ENCODE measurements around the gene CD2BP2.
"Not testable (repeated sequence)": the region's sequence is repeated elsewhere in the genome, so short reads cannot be mapped to it uniquely, and the experiment has no call there.

Gene CD2BP2

DNA sequence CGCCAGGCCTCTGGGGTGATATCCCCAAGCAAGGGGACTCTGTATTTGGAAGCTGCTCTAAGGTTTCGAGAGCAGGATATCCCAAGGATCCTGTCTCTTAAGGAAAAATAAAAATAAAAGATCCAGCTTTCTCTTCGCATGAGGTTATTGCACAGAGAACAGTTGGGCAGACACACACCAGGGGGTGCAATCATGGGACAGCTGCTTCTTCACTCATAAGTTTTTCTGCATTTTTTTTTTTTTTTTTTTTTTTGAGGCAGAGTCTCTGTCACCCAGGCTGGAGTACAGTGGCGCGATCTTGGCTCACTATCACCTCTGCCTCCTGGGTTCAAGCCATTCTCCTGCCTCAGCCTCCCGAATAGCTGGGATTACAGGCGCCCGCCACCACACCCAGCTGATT, 13.1 kb downstream of the CD2BP2 start:
- DNase-seq, result not testable (repeated sequence)

DNA sequence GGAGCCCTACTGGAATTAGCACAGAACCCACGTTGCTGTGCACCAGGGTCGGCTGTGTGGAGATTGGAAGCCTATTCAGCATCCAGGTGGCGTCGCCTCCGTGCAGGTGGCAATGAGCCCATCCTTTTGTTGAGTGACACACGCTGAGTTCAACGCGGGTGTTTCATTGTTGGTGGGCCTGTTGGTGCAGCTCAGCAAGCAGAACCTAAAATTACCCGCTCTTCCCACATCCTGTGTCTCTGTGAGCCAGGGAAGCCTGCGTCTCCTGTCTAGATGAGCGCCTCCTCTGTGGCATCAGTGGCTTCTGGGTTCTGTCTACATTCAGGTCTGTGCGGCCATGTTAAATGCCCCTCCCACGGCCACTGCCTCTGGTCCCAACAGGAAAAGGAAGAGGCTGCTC, 14.5 kb downstream of the CD2BP2 start:
- DNase-seq, result peak; percentile 26

DNA sequence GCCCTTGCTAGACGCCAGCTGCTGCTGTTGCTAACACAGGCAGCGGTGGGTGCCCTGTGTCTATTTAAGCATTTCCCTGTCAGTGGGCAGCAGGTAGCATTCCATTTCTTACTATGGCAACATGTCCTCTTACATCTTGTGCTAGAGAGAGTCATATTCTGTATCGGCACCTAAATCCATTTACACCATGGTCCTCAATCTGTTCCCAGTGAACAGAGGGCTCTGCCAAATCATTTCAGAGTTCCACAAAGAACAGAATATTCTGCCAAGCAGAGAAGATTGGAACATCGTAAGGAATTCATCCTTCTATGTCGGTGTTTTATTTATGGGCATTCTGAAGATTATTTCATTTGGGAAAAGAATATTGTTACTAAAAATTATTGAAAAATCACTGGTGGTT, 16.4 kb downstream of the CD2BP2 start:
- not testable (repeated sequence) for DNase-seq

DNA sequence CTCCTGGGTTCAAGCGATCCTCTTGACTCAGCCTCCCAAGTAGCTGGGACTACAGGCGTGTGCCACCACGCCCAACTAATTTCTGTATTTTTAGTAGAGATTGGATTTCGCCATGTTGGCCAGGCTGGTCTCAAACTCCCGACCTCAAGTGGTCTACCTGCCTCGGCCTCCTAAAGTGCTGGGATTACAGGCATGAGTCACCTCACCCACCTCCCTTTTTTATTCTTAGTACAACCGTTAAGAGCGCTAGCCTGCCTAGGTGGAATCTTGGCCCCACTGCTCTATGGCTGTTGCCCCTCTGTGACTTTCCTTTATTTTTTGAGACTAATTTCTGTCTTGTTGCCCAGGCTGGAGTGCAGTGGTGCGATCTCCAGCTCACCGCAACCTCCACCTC, 17.1 kb downstream of the CD2BP2 start:
- not testable (repeated sequence) for DNase-seq

DNA sequence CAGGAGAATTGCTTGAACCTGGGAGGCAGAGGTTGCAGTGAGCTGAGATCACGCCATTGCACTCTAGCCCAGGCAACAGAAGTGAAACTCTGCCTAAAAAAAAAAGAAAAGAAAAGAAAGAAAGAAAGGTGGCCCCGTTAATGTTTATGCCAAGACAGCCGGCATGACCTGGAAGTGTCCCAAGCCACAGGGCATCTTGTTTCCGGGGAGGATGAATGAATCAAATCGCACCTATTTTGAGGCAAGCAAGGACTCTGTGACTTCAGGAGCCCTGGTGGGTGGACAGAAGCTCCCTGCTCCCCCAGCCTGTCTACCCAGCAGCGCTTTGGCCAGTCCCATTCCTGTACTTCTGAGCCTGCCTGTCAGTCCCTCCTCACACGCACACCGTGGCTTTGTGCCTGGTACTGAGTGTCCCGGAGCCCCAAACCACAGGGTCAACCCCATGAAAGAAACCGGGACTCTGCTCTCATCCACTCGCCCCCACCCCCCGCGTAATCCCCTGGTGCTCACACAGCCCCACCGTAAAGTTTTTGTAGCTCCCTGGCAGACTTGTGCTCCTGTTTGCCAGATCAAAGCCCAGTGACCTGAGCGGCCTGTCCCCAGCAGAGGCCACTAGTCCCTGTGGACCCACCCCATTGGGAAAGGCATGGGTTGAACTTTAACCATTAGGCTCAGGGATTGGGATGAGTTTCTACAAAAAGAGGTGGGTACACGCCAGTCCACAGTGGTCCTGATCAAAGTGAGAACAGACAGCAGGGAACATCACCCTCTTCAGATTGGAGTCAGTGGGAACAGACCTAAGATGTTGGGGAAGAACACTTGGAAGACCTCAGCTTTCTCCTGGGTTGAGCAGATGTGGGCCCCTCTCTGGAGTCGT, 19.3 kb downstream of the CD2BP2 start:
- DNase-seq, result peak; percentile 10

DNA sequence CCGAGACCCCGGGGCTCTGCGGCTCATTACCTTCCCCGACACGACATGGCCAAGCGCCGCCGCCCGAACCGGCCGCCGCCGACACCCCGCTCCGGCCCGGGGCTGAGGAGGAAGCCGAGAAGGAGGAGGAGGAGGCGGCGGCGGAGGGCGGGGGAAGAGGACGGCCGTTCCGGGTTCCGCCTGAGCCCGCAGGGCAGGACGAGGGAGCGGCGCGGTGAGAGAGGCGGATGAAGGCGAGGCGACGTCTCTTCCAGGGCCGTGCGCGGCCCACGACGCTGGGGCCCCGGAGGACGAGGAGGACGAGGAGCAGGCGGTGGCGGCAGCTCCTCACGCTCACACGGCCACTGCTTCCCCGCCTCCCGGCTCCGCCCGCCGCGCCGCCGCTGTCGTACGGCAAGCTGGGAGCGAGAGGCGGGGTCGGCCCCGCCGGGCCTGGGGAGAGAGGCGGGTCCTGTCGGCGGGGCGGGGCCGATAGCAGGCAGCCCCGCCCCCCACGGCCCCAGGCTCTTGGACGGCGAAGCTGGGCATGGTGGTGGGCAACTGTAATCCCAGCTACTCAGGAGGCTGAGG, 20.0 kb downstream of the CD2BP2 start:
- DNase-seq, result peak; percentile 24

DNA sequence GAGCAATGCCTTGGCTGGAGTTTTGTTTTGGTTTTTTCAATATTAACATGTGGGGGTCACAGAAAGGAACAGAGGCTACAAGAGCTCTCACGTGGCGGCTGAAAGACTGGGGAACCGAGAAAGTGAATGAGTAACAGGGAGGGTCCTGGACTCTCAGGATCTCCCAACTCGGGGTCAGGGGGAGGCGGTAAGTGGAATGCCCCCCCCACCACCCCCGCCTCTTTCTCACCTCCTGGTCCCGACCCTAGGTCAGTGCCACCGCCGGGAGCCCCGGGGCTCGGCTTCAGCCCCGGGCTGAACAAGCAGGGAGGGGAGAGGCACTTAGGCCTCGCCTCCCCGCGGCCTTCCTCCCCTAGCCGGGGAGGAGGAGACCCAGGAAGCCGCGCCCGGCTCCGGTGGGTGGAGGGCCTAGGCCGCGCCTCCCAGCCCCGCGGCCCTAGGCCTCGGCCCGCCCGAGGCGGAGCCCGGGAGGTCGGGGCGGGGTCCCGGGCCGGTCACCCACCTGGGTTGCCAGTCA, 20.6 kb downstream of the CD2BP2 start:
- peak; percentile 8 for DNase-seq

DNA sequence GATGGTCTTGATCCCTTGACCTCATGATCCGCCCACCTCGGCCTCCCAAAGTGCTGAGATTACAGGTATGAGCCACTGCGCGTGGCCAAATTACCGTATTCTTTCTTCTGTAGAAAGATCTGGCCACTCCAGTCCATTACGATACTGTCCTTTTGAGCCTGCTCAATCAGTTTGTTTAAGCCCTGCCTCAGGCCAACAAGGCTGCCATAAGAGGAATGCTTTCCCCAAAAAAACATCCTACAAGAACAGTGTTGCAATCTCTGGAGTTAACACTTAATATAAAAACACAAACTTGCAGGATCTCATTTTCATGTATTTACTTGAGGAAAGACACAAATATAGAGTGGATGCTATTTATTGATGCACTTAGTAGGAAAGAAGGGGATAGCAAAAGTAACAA, 30.9 kb downstream of the CD2BP2 start:
- DNase-seq, result not testable (repeated sequence)

DNA sequence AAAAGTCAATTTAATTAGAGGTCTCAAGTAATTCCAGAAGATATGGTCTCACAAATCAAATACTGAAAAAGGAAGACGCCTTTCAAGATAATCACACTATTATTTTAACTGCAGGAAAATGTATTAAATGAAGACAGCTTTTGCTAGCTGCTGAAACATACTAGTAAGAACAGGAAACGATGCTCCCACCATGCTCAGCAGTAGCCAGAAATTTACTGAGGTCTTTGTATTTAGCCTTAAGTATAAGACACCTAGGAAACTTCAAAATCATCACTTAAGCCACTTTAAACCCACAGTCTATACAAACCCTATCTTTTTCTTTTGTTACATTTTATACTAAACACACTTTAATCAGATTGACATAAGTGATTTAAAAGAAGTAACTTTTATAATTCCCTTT, 36.5 kb downstream of the CD2BP2 start:
- not testable (repeated sequence) for DNase-seq

DNA sequence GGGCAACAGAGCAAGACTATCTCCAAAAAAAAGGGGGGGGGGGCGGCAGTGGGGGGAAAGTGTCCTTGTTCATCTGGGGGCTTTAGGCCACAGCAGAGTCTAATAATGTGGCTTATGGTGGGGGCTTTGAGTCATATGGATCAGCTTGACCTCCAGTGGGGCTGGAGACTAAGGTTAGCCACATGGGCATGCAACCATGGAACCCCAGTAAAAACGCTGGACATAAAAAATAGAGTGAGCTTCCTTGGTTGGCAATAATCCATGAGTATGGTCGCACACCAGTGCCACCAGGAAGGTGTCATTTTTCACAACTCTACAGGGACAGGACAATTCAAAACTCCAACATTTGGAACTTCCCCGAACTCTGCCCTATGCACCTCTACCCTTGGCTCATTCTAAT, 44.2 kb downstream of the CD2BP2 start:
- DNase-seq, result not testable (repeated sequence)

DNA sequence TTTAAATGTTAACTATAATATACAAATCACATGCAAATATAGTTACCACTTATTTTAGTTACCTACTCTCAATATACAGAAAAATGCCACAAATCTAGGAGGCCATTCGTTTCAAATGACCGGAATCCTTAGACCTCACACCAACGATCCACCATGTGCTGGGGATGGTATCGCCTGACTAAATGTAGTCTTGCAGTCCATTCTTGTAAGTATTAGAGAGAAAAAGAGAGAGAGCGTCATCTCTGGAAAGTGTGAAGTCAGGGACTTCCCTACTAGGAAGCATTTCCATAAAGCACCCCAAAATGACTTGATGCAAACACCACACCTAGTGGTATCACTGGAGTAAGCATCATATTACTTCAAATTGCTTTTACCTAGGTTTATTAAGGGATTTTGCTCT, 45.9 kb downstream of the CD2BP2 start:
- not testable (repeated sequence) for DNase-seq

Measured in NCI-H2029 treated with DMSO at 0.1 percent for 48 hours (cell line).